ENCODE measurements around the gene TRMT112.
A peak's percentile ranks its signal among the peaks of the same experiment; 100 is the strongest.
"Not testable (repeated sequence)": the region's sequence is repeated elsewhere in the genome, so short reads cannot be mapped to it uniquely, and the experiment has no call there.

Gene TRMT112

GRCh38 chr11:64327993-64328392 lies 10.6 kb upstream of the TRMT112 start:
- no peak for DNase-seq

GRCh38 chr11:64327375-64327774 lies 10.0 kb upstream of the TRMT112 start:
- no peak for DNase-seq

GRCh38 chr11:64324692-64325469 lies 7.5 kb upstream of the TRMT112 start:
- no peak for DNase-seq

GRCh38 chr11:64323984-64324383 lies 6.6 kb upstream of the TRMT112 start:
- DNase-seq = not testable (repeated sequence)

GRCh38 chr11:64323373-64323772 lies 6.0 kb upstream of the TRMT112 start:
- no peak for DNase-seq

- DNase-seq = no peak
Measured at GRCh38 chr11:64322925-64323260, 5.5 kb upstream of the TRMT112 start.

GRCh38 chr11:64321533-64321932 lies 4.2 kb upstream of the TRMT112 start:
- DNase-seq = no peak

GRCh38 chr11:64321026-64321425 lies 3.7 kb upstream of the TRMT112 start:
- DNase-seq = no peak

GRCh38 chr11:64320556-64320955 lies 3.2 kb upstream of the TRMT112 start:
- no peak for DNase-seq

- DNase-seq = no peak
Measured at GRCh38 chr11:64318766-64319761, 1.7 kb upstream of the TRMT112 start.

GRCh38 chr11:64317961-64318765 lies 804 bp upstream of the TRMT112 start, which contains the start of gene PRDX5:
Gene PRDX5 (plus strand): TSS chr11:64318121. CDS start chr11:64318216, 95 bp downstream.
- peak; percentile 96 for DNase-seq

- no peak for DNase-seq
Measured at GRCh38 chr11:64316672-64317324, 561 bp downstream of the TRMT112 start.

- not testable (repeated sequence) for DNase-seq
Measured at GRCh38 chr11:64315667-64316526, 1.5 kb downstream of the TRMT112 start.

- DNase-seq = no peak
Measured at GRCh38 chr11:64314805-64315561, 2.4 kb downstream of the TRMT112 start.

- no peak for DNase-seq
Measured at GRCh38 chr11:64314146-64314804, 3.1 kb downstream of the TRMT112 start.

GRCh38 chr11:64313491-64314145 lies 3.7 kb downstream of the TRMT112 start:
- DNase-seq = no peak

GRCh38 chr11:64312947-64313346 lies 4.4 kb downstream of the TRMT112 start:
- DNase-seq = no peak

GRCh38 chr11:64307795-64308194 lies 9.6 kb downstream of the TRMT112 start:
- DNase-seq = not testable (repeated sequence)

All from fibroblast of skin of abdomen (primary cell).